HT1080 (cell line): ENCODE measurements around the gene TSPAN33. TPM values are rescaled to one million over a fixed set of nuclear protein-coding genes. Genes with fewer than 3 reads are reported as not detected.
"Not testable (repeated sequence)": the region's sequence is repeated elsewhere in the genome, so short reads cannot be mapped to it uniquely, and the experiment has no call there.

Source experiments
- DNase-seq: peaks from one replicate; pipeline ENCODE4 v3.0.0-alpha.2; 2015; ENCODE audit warnings: low read depth
- total RNA-seq: library from RNA; depleted of rRNA; stranded (reverse); fragments of >200 nt; shearing (Covaris generic); gene quantifications from 2 replicates; pipeline ENCODE4 v1.2.3, GENCODE V29; 2014

Gene TSPAN33
- total RNA-seq, 1 experiment from 2014 or later, result 0.08 TPM

DNA sequence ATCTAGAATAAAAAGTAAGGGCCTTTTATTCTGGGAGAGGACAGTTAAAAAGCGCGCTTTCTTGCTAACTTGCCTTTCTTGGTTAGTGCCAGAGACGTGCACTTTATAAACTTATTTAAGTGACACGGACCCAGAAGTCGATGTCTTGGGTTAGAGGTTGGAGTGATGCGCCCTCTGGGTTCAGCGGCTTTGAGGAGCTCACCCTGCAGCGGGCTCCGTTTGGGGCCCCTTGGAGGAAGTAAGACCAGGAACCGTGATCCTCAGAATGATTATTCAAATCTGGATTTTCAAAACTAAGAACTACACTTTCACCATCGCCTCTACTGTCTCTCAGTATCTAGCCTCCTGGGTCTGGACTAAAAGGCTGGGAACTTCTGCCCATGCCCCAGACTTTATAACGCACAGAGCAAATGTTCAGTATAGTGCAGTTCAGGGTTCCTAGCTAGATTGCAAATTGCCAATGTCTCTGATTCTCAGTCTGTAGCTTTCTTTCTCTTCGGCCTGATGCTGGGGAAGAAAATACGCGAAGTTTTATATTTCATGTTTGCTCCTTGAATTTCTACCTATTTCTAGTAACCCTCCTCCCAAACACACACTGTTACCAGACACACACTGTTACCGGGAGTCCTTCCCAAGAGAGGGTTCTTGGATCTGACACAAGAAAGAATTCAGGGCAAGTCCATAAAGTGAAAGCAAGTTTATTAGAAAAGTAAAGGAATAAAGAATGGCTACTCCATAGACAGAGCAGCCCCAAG, 25.4 kb downstream of the TSPAN33 start:
- DNase-seq, result no peak

DNA sequence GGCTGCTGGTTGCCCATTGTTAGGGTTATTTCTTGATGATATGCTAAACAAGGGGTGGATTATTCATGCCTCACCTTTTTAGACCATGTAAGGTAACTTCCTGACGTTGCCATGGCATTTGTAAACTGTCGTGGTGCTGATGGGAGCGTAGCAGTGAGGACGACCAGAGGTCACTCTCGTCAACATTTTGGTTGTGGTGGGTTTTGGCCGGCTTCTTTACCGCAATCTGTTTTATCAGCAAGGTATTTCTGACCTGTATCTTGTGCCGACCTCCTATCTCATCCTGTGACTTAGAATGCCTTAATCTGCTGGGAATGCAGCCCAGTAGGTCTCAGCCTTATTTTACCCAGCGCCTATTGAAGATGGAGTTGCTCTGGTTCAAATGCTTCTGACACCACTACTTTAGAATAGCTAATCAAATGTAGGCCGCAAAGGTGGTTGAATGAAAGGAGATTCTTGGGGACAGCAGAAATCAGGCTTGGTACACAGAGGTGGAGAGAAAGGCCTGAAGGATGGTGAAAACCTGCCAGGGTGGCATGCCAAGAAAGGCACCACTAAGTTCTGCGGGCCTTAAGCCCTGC, 26.0 kb downstream of the TSPAN33 start:
- no peak for DNase-seq

GRCh38 chr7:129173861-129174260, 29.4 kb downstream of the TSPAN33 start:
- DNase-seq, result not testable (repeated sequence)

DNA sequence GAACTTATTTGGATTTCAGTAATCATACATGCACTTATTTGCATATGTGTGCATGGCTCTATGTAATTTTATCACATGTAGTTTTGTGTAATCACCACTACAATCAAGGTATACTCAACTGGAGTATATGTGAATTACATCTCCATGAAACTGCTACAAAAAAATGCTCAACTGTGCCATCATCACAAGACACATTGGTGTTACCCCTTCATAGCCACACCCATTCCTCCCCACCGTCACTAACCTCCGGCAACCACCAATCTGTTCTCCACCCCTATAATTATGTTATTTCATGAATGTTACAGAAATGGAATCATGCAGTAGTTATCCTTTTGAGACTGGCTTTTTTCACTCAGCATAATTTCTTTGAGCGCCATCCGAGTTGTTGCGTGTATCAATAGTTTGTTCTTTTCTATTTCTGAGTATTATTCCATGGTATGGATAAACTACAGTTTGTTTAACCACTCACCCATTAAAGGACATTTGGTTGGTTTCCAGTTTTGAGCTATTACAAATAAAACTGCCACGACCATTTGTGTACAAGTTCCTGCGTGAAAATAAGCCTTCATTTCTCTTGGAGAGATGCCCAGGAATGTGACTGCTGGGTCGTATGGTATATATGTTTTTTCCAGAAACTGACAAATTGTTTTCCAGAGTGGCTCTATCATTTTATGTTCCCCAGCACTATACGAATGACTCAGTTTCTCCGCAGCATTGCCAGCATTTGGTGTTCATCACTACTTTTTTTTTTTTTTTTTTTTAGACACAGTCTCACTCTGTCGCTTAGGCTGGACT, 32.6 kb downstream of the TSPAN33 start:
- no peak for DNase-seq

GRCh38 chr7:129184981-129185670, 40.6 kb downstream of the TSPAN33 start:
- DNase-seq, result no peak

DNA sequence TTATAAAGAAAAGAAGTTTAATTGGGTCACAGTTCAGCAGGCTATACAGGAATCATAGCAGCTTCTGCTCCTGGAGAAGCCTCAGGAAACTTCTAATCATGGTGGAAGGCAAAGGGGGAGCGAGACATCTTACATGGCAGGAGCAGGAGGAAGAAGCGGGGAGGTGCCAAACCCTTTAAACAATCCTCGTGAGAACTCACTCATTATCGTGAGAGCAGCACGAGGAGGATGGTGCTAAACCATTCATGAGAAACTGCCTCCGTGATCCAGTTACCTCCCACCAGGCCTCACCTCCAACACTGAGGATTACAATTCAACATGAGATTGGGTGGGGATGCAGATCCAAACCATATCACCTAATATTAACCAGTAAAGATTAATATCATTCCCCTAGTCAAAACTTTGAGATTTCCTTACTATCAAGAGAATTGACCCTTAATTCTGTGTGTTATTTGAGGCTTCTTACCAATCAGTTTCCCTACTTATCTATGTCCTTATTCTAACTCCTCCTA, 42.3 kb downstream of the TSPAN33 start:
- DNase-seq, result no peak

GRCh38 chr7:129187681-129188371, 43.3 kb downstream of the TSPAN33 start:
- DNase-seq, result no peak

DNA sequence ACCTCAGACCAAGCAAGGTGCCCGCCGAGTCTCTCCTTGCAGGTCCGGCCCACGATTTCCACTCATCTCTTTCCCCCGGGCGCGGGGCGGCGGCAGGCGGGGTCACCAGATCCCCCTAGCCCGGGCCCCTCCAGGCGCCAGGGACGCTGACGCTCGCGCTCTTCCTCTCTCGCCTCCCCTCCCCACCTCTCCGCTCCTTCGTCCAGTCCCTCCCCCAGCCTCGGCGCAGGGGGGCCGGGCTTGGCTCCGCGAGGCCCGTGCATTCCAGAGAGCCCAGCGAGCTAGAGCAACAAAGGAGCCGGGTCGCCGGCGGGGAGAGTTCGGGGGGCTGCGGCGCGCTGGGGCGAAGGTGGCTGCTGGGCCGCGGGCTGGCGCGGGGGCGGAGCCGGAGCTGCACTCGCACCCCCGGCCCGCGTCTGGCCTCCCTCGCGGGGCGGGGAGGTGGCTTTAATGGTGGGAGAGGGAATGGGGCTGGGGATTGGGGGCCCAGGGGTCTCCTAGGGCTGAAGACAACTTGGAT, 43.9 kb downstream of the TSPAN33 start, which contains the start of gene SMO:
Gene SMO (plus strand): TSS at position 262 of the 520 bp plus-strand sequence. CDS start 519 bp downstream, outside the sequence.
- peak; percentile 25 for DNase-seq

GRCh38 chr7:129188892-129189660, 44.6 kb downstream of the TSPAN33 start:
- no peak for DNase-seq

DNA sequence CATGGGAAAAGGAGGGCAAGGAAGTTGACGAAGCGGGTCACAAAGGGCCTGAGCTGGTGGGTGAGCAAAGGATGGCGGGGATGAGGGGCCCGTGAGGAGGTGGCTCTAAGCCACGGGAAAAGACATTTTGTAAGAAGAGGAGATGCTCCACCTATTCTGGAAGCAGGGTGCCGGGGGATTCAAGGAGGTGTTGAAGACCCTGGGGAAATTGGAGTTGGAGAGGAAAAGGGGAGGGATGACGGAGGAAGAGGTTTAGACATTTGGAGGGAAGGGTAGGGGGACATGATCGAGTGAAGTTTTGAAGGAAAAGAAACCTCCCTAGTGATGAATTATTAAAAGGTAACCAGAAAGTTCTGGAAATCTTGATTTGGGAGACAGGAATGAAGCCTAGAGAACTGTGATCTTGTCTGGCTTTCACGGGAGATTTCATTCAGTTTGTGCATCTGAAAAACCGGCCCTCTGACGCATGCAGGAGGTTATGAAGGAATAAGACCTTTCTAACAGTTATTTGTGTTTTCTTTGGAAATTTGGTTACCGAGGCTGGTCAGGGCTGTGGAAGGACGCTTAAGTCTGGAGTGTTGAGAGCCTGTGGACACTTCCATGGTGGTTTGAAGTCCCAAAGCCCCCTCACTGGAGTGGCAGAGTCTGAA, 45.3 kb downstream of the TSPAN33 start:
- DNase-seq, result no peak

- no peak for DNase-seq
Measured at GRCh38 chr7:129191272-129191671, 46.8 kb downstream of the TSPAN33 start.

- no peak for DNase-seq
Measured at GRCh38 chr7:129193892-129194291, 49.4 kb downstream of the TSPAN33 start.

DNA sequence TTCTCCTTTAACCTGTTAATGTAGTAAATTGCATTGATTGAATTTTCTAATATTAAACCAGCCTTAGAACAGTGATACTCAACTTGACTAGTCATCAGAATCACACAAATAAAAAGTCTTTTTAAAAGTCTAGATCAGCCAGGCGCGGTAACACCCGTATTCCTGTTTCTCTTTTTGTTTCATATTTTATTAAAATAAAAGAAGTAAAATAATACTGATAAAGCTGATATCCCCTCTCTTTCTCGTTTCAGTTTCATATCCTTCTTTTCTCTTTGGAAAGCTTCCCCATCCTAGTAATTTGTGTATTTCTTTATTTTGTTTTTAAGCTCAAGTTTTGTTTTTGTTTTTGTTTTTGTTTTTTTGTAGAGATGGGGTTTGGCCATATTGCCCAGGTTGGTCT, 53.3 kb downstream of the TSPAN33 start:
- no peak for DNase-seq

DNA sequence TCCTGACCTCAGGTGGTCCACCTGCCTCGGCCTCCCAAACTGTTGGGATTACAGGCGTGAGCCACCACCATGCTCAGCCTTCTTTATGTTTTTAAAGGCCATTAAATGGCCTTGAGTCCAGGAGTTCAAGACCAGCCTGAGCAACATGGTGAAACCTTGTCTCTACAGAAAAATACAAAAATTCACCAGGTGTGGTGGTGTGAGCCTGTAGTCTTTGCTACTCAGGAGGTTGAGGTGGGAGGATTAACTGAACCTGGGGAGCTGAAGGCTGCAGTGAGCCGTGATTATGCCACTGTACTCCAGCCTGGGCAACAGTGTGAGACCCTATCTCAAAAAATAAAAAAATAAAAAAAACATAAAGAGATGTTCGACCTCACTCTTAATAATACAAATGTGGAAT, 54.9 kb downstream of the TSPAN33 start:
- DNase-seq, result no peak

DNA sequence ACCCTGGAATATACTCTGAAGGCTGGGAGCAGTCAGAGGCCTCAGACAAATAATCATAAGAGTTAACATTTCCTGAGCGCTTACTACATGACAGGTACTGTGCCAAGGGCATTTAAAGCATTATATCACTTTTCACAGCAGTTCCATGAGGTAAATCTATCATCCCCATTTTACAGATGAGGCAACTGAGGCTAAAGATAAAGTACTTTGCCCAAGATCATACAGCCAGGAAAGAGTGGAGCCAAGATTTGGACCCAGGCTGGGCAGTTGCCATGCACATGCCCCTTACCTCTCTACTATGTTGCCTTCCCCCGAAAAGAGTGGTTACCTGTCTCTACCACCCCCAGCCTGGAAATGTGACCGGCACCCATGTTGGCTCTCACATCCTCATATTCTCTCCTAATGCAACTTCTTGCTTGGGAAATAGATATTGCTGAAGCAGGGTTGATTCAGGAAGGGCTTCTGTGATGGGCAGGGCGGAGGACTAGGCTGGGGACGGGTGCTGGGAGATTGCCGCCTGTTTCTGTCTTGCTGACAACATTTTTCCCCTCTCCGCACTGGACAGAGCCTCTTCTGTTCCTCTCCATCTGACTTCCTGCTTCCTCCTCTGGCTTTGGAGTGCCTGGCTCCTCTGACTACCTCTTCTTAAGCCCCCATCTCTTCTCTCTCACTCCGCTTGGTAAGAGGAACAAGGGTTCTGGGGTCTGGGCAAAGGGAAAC, 57.7 kb downstream of the TSPAN33 start:
- DNase-seq, result no peak

GRCh38 chr7:129203050-129203741, 58.7 kb downstream of the TSPAN33 start:
- no peak for DNase-seq

DNA sequence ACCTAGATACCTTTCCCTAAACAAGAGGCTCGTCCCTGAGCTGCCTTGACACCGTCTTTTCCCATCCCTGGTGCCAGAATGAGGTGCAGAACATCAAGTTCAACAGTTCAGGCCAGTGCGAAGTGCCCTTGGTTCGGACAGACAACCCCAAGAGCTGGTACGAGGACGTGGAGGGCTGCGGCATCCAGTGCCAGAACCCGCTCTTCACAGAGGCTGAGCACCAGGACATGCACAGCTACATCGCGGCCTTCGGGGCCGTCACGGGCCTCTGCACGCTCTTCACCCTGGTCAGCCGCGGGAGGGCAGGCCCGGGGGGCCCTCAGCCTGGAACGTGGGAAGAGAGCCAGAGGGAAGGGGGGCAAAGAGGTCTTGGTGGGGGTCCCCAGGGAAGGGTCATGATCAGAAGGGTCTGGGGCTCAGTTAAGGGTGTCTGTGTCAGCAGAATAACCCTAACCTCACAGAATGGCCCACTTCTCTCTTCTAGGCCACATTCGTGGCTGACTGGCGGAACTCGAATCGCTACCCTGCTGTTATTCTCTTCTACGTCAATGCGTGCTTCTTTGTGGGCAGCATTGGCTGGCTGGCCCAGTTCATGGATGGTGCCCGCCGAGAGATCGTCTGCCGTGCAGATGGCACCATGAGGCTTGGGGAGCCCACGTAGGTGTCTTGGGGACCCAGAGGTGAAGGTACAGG, 60.8 kb downstream of the TSPAN33 start:
- DNase-seq, result no peak
